ENCODE data around the gene MORF4L1.

Gene MORF4L1

DNA sequence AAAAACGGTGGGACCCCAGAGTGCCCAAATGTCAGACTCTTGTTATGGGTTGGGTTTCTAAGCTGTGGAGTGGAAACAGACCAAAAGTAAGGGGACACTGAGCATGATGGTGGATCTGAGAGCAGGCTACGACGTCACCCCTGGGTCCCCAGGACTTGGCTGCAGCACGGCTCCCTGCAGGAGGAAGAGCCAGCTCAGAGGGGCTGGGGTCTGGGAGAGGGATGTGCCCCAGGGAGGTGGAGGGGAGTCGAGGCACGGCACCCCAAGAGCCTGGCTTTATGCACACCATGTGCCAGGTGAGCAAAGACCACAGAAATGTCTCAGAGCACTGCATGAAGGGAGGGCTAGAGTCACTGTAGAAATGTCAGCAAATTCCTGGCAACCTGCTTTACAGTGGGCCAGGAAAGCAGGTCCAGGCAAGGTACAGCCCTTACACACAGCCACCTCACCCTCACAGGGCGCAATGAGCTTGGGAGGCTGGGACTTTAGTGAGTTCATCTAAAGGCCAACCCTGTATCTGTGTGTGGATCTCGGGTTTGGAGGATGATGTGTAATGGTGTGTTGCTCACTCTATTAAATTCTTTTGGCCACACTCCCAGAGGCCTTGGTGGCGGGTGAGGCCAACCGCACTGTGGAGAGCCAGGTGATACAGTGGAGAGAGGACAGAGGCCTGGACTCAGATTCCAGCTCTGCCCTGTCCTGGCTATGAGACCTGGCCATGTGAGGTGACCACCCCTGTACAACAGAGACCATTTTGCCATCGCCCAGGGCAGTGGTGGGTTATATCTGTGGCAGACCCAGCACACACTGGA, 58.1 kb downstream of the MORF4L1 start:
- no peak for DNase-seq
- H3K27me3 ChIP-seq (ENCODE audit: insufficient read depth, low read depth, severe bottlenecking) = no peaks in the 10 kb centered on the region
- no peak overlapping the region for H3K27ac ChIP-seq
- no peaks in the 10 kb centered on the region for H3K9me3 ChIP-seq (ENCODE audit: severe bottlenecking)
- H3K36me3 ChIP-seq = peaks cover 13% of the 10 kb centered on the region
- no peak for TF ChIP-seq CTCF (IDR thresholded peaks at IDR 0.05; ENCODE audit: low read depth, low read length)
- no peak overlapping the region for H3K4me3 ChIP-seq (ENCODE audit: low read depth, low read length)

GRCh38 chr15:78931439-78932257, 59.0 kb downstream of the MORF4L1 start:
- H3K27ac ChIP-seq = no peak overlapping the region
- no peak for DNase-seq
- no peak overlapping the region for H3K4me3 ChIP-seq (ENCODE audit: low read depth, low read length)
- H3K9me3 ChIP-seq (ENCODE audit: severe bottlenecking) = no peaks in the 10 kb centered on the region
- H3K36me3 ChIP-seq = peaks cover 8% of the 10 kb centered on the region; the same call in 1 of the 2 replicates
- H3K27me3 ChIP-seq (ENCODE audit: insufficient read depth, low read depth, severe bottlenecking) = no peaks in the 10 kb centered on the region
- TF ChIP-seq CTCF (IDR thresholded peaks at IDR 0.05; ENCODE audit: low read depth, low read length) = no peak

GRCh38 chr15:78932258-78932808, 59.6 kb downstream of the MORF4L1 start:
- H3K27me3 ChIP-seq (ENCODE audit: insufficient read depth, low read depth, severe bottlenecking) = no peaks in the 10 kb centered on the region
- no peak for DNase-seq
- H3K36me3 ChIP-seq = peaks cover 10% of the 10 kb centered on the region
- TF ChIP-seq CTCF (IDR thresholded peaks at IDR 0.05; ENCODE audit: low read depth, low read length) = no peak
- H3K27ac ChIP-seq = no peak overlapping the region
- no peaks in the 10 kb centered on the region for H3K9me3 ChIP-seq (ENCODE audit: severe bottlenecking)
- H3K4me3 ChIP-seq (ENCODE audit: low read depth, low read length) = no peak overlapping the region

DNA sequence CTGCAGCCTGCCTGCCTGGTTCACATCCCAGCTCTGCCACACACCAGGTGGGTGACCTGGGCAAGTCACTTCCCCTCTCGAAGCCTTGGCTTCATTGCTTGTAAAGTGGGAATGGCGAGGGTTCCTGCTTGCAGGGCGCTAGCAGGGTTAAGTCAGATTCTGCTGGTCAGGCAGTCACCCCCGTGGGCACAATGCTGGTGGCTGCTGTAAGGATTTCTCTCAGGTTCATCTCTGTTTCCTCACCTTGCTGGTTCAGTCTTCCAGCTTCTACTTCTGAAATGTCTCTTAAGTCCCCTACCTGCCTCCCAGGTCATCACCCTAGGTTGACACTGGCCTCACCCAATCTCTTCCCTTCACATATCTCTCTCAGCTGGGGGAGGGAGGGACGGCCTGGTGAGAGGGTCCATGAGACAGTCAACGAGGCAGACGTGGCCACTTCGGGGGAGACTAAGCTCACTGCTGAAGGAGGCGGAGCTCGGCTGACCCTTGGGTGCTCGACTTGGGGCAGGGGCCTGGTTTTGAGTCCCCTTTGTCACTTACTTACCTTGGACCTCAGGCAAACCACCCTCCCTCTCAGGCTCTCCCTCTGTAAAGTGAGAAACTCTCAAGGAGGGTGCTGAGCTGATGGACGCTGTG, 60.6 kb downstream of the MORF4L1 start:
- no peak for DNase-seq
- Histone ChIP-seq H3K4me3 (ENCODE audit: low read depth, low read length) (no peak overlapping the region), H3K9me3 (ENCODE audit: severe bottlenecking) (no peaks in the 10 kb centered on the region), H3K36me3 (peaks cover 11% of the 10 kb centered on the region), H3K27ac (no peak overlapping the region), H3K27me3 (ENCODE audit: insufficient read depth, low read depth, severe bottlenecking) (no peaks in the 10 kb centered on the region)
- TF ChIP-seq CTCF (IDR thresholded peaks at IDR 0.05; ENCODE audit: low read depth, low read length) = no peak

DNA sequence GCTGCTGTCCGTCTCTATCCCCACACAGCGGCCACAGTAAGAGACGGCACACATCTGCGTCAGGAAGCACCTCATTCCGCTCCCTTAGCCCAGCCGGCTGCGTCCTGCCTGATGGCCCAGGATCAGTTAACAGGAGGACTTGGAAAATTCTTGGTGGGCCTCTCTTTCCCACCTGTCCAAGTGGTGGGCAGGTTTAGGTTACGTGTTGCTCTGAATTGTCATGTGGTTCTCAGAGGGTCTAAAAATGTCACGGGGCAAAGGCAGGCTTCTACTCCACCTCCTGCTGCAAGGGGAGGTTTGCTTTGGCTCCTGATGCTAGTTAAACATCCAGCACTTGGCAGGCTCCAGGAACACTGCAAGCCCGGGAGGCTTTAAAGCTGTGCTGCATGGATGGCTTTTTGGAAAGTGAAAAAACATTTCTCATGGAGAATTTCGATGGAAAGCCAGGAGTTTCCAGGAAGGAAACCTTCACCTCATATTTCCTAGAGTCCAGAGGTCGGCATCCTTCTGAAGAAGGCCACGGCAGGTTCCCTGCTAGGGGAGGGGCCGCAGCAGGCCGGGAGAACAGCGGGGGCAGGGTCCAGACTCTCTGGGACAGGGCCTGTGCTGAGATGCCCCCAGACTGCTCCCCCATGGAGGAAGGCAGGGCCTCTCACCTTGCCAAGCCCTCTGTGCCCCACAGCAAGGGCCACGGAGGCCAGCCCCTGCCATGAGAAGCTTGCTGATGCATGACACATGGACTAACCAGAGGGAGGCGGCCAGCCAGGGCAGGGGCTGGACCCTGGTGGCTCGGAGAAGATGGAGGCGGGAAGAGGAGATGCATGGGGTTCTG, 61.3 kb downstream of the MORF4L1 start:
- H3K27ac ChIP-seq = no peak overlapping the region

More for the DNA sequence above, 61.3 kb downstream of the MORF4L1 start:
- Histone ChIP-seq H3K4me3 (ENCODE audit: low read depth, low read length) (no peak overlapping the region), H3K9me3 (ENCODE audit: severe bottlenecking) (no peaks in the 10 kb centered on the region), H3K36me3 (peaks cover 16% of the 10 kb centered on the region), H3K27me3 (ENCODE audit: insufficient read depth, low read depth, severe bottlenecking) (no peaks in the 10 kb centered on the region)
- no peak for TF ChIP-seq CTCF (IDR thresholded peaks at IDR 0.05; ENCODE audit: low read depth, low read length)
- no peak for DNase-seq

Data from WERI-Rb-1 (cell line).